Measurements from ENCODE around the gene SZT2. TPM values are rescaled to one million over a fixed set of nuclear protein-coding genes. Genes with fewer than 3 reads are reported as not detected.
A peak's percentile ranks its signal among the peaks of the same experiment; 100 is the strongest.

SZT2 gene
- total RNA-seq, 2 donors from 2014 or later, result 17.5 to 22.8 TPM

GRCh38 chr1:43434256-43434655 is 44.6 kb downstream of the SZT2 start:
- Histone ChIP-seq H3K4me3 (no peak overlapping the region), H3K36me3 (peaks cover 69% of the 10 kb centered on the region), H3K9me3 (no peaks in the 10 kb centered on the region), H3K4me1 (peaks cover 0 to 13% of the 10 kb centered on the region in 2 donors), H3K27me3 (no peaks in the 10 kb centered on the region), H3K27ac (no peak overlapping the region)
- no peak for TF ChIP-seq CTCF (IDR thresholded peaks at IDR 0.05)
- DNase-seq (ENCODE audit: low spot score), result no peak

DNA sequence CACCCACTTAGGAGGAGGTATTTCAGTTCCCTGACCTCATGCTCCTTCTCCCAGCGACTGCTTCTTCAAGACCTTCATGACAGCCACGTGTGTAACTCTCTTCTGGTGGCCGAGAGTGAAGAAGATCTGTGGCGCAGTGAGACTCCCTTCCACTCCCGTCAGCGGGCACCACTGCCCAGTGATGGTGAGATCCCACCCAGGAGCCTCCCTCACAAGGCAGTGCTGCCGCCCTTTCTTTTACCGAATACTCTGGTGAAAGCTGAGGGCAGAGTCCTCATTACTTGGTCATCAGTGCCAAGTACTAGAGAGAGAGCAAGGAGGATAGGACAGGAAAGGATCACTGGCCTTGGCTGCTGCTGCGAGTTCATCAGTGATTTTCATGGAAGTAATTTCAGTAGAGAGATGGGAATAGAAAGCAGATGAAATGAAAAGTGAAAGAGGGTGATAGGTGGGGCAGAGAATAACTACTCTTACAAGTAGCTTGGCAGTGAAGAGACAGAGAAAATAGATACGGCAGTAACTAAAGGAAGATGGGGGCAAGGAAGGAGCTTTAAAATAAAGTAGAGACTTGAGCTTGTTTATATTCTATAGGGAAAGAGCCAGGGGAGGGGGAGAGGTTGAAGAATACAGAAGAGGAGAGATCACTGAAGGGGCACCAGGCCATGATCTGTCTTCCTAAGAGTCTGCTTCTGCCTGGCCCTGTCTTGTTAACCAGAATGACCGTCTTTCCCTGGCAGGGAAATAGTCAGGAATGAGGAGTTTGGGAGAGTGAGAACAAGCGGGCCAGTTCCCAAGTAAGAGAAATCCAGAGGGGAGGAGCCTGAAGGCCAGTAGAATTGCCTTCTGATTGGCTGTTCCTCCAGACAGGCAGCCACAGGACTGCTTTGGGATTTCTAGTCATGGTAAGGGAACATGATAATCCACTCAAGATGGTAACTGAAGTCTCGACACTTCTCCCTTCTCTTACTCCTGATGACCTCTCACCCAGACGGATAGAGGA is 45.7 kb downstream of the SZT2 start:
- TF ChIP-seq CTCF (IDR thresholded peaks at IDR 0.05), result no peak
- peak overlapping the region; percentile 15 to 44 for H3K27ac ChIP-seq
- no peaks in the 10 kb centered on the region for H3K9me3 ChIP-seq
- H3K27me3 ChIP-seq, result no peaks in the 10 kb centered on the region
- peak; percentile 79 for DNase-seq (ENCODE audit: low spot score)
- no peak overlapping the region for H3K4me3 ChIP-seq
- H3K4me1 ChIP-seq, result peaks cover 0 to 13% of the 10 kb centered on the region in 2 donors
- H3K36me3 ChIP-seq, result peaks cover 69% of the 10 kb centered on the region

- no peak for DNase-seq (ENCODE audit: low spot score)
- H3K36me3 ChIP-seq, result peaks cover 69% of the 10 kb centered on the region
- peaks cover 0 to 13% of the 10 kb centered on the region in 2 donors for H3K4me1 ChIP-seq
- no peak for TF ChIP-seq CTCF (IDR thresholded peaks at IDR 0.05)
- H3K27ac ChIP-seq, result no peak overlapping the region
- no peak overlapping the region for H3K4me3 ChIP-seq
- no peaks in the 10 kb centered on the region for H3K9me3 ChIP-seq
- H3K27me3 ChIP-seq, result no peaks in the 10 kb centered on the region
Observed at GRCh38 chr1:43436371-43436770, 46.7 kb downstream of the SZT2 start.

GRCh38 chr1:43437031-43437973 is 47.6 kb downstream of the SZT2 start:
- Histone ChIP-seq H3K4me1 (peaks cover 0 to 13% of the 10 kb centered on the region in 2 donors), H3K36me3 (peaks cover 69% of the 10 kb centered on the region), H3K4me3 (no peak overlapping the region), H3K27ac (no peak overlapping the region), H3K27me3 (no peaks in the 10 kb centered on the region), H3K9me3 (no peaks in the 10 kb centered on the region)
- DNase-seq (ENCODE audit: low spot score), result no peak
- TF ChIP-seq CTCF (IDR thresholded peaks at IDR 0.05), result no peak

GRCh38 chr1:43438006-43438405 is 48.3 kb downstream of the SZT2 start:
- Histone ChIP-seq H3K9me3 (no peaks in the 10 kb centered on the region), H3K27me3 (no peaks in the 10 kb centered on the region), H3K4me1 (peaks cover 0 to 13% of the 10 kb centered on the region in 2 donors), H3K36me3 (peaks cover 69% of the 10 kb centered on the region), H3K27ac (no peak overlapping the region), H3K4me3 (no peak overlapping the region)
- TF ChIP-seq CTCF (IDR thresholded peaks at IDR 0.05), result no peak
- no peak for DNase-seq (ENCODE audit: low spot score)
